IMR-90 (cell line): ENCODE measurements around the gene PGBD1. TPM values are rescaled to one million over a fixed set of nuclear protein-coding genes. Genes with fewer than 3 reads are reported as not detected.
A peak's percentile ranks its signal among the peaks of the same experiment; 100 is the strongest.

Experiments
- ATAC-seq: fragments of 200-7000 bp; cut with Tn5 transposase; 2 replicates; pipeline ENCODE4 v1.9.1; 2020; ENCODE audit warnings: low read depth, mild to moderate bottlenecking, moderate library complexity
- BruUV-seq: library from RNA; stranded (reverse); fragments of 400-500 nt; replicated peaks from 2 replicates; lab custom pipeline; 2021; lab: Mats Ljungman, UMichigan
- CTCF ChIA-PET: fragments of 300-600 bp; formaldehyde crosslinking; extraction: SDS; loops from one replicate; lab custom pipeline; 2021; ENCODE audit warnings: antibody characterized with exemption; lab: Yijun Ruan, JAX
- POLR2A ChIA-PET: fragments of 300-600 bp; sonication (Branson Sonifier 250); formaldehyde crosslinking; loops from one replicate; lab custom pipeline; 2022; ENCODE audit warnings: antibody characterized with exemption; ENCODE audit not compliant: unreplicated experiment; lab: Charles Lee
- DNase-seq: peaks from one replicate; pipeline ENCODE4 v3.0.0; 2013
- H2AFZ ChIP-seq: replicated peaks from 2 replicates; pipeline ENCODE3; 2013; ENCODE audit warnings: low read length, mild to moderate bottlenecking; ENCODE audit not compliant: poor library complexity
- H2AK5ac ChIP-seq: 2 replicates; pipeline ENCODE4 v1.6.1; 2013; ENCODE audit warnings: low read depth, low read length, inconsistent platforms
- H2AK9ac ChIP-seq: replicated peaks from 2 replicates; pipeline ENCODE3; 2013; ENCODE audit warnings: mild to moderate bottlenecking, low read depth, low read length, moderate library complexity; ENCODE audit not compliant: poor library complexity
- H2BK120ac ChIP-seq: 2 replicates; pipeline ENCODE4 v1.6.1; 2013; ENCODE audit warnings: low read depth, low read length, inconsistent platforms
- H2BK15ac ChIP-seq: 3 replicates; pipeline ENCODE4 v1.6.1; 2013; ENCODE audit warnings: low read depth, low read length, inconsistent platforms
- H2BK20ac ChIP-seq: 2 replicates; pipeline ENCODE4 v1.6.1; 2013; ENCODE audit warnings: low read depth, mild to moderate bottlenecking, inconsistent platforms, low read length, moderate library complexity
- H2BK5ac ChIP-seq: 2 replicates; pipeline ENCODE4 v1.6.1; 2013; ENCODE audit warnings: mild to moderate bottlenecking, low read depth, low read length, inconsistent platforms; ENCODE audit not compliant: poor library complexity, severe bottlenecking
- H3K14ac ChIP-seq: replicated peaks from 2 replicates; pipeline ENCODE4 v1.6.1; 2013; ENCODE audit warnings: low read depth, low read length, inconsistent platforms
- H3K18ac ChIP-seq: 2 replicates; pipeline ENCODE4 v1.6.1; 2013; ENCODE audit warnings: low read depth, low read length, control low read depth
- H3K23ac ChIP-seq: 2 replicates; pipeline ENCODE4 v1.6.1; 2013; ENCODE audit warnings: low read depth, low read length, inconsistent platforms
- H3K27ac ChIP-seq: 2 replicates; pipeline ENCODE4 v1.5.1; 2013; ENCODE audit warnings: mild to moderate bottlenecking, control low read depth, low read length; ENCODE audit not compliant: insufficient read depth
- H3K27me3 ChIP-seq: 2 replicates; pipeline ENCODE4 v1.6.1; 2013; ENCODE audit warnings: low read length; ENCODE audit not compliant: control insufficient read depth, insufficient read depth
- H3K36me3 ChIP-seq: 2 replicates; pipeline ENCODE4 v1.6.1; 2013; ENCODE audit warnings: low read length, mixed read lengths; ENCODE audit not compliant: control insufficient read depth, insufficient read depth
- H3K4ac ChIP-seq: 2 replicates; pipeline ENCODE4 v1.6.1; 2013; ENCODE audit warnings: low read depth, low read length, inconsistent platforms
- H3K4me1 ChIP-seq: 2 replicates; pipeline ENCODE4 v1.6.1; 2013; ENCODE audit warnings: low read length, mixed read lengths; ENCODE audit not compliant: control insufficient read depth, insufficient read depth
- H3K4me2 ChIP-seq: 2 replicates; pipeline ENCODE4 v1.6.1; 2013; ENCODE audit warnings: low read depth, mild to moderate bottlenecking, control low read depth, low read length, moderate library complexity
- H3K4me3 ChIP-seq: 2 replicates; pipeline ENCODE4 v1.5.1; 2013; ENCODE audit warnings: low read depth, mild to moderate bottlenecking, control low read depth, low read length, moderate library complexity; ENCODE audit not compliant: insufficient read depth
- H3K56ac ChIP-seq: 2 replicates; pipeline ENCODE4 v1.6.1; 2013; ENCODE audit warnings: low read length, inconsistent platforms; ENCODE audit not compliant: insufficient read depth; ENCODE audit errors: extremely low read depth
- H3K79me1 ChIP-seq, 2 experiments: 2 replicates each; pipeline ENCODE4 v1.6.1; 2013; ENCODE audit warnings: low read length in 2 of 2, inconsistent platforms in 1 of 2, low read depth in 1 of 2
- H3K9ac ChIP-seq: 2 replicates; pipeline ENCODE4 v1.6.1; 2013; ENCODE audit warnings: low read depth, low read length, control low read depth
- H3K9me1 ChIP-seq: 2 replicates; pipeline ENCODE4 v1.6.1; 2013; ENCODE audit warnings: low read length, inconsistent platforms; ENCODE audit not compliant: insufficient read depth
- H3K9me3 ChIP-seq: 2 replicates; pipeline ENCODE4 v1.6.1; 2013; ENCODE audit warnings: low read length; ENCODE audit not compliant: control insufficient read depth, insufficient read depth
- H4K20me1 ChIP-seq: 2 replicates; pipeline ENCODE4 v1.6.1; 2013; ENCODE audit warnings: low read length, inconsistent platforms; ENCODE audit not compliant: insufficient read depth
- H4K5ac ChIP-seq: 2 replicates; pipeline ENCODE4 v1.6.1; 2013; ENCODE audit warnings: mild to moderate bottlenecking, low read depth, low read length, control low read depth
- H4K8ac ChIP-seq, 2 experiments: 2 replicates each; pipeline ENCODE4 v1.6.1; 2013; ENCODE audit warnings: low read depth in 2 of 2, low read length in 2 of 2, control low read depth in 1 of 2, inconsistent platforms in 1 of 2
- H4K91ac ChIP-seq: 2 replicates; pipeline ENCODE4 v1.6.1; 2013; ENCODE audit warnings: low read depth, low read length, inconsistent platforms; ENCODE audit not compliant: insufficient read depth
- BHLHE40 ChIP-seq: fragments of 150-350 bp; IDR thresholded peaks from 2 replicates; pipeline ENCODE4 v1.6.1; 2016; ENCODE audit warnings: mild to moderate bottlenecking, low read depth, low read length
- CEBPB ChIP-seq: IDR thresholded peaks from 2 replicates; pipeline ENCODE4 v1.6.1; 2012; ENCODE audit warnings: low read depth, low read length, improper control_type of control experiment
- CHD1 ChIP-seq: IDR thresholded peaks from 2 replicates; pipeline ENCODE4 v1.6.1; 2012; ENCODE audit warnings: low read depth, low read length, improper control_type of control experiment
- POLR2A ChIP-seq: IDR thresholded peaks from 2 replicates; pipeline ENCODE4 v1.6.1; 2012; ENCODE audit warnings: mild to moderate bottlenecking, low read depth, low read length
- RAD21 ChIP-seq: IDR thresholded peaks from 2 replicates; pipeline ENCODE4 v1.6.1; 2012; ENCODE audit warnings: low read length, improper control_type of control experiment
- RCOR1 ChIP-seq: IDR thresholded peaks from 2 replicates; pipeline ENCODE4 v1.6.1; 2012; ENCODE audit warnings: mild to moderate bottlenecking, low read length, improper control_type of control experiment; ENCODE audit not compliant: insufficient replicate concordance
- RFX5 ChIP-seq: IDR thresholded peaks from 2 replicates; pipeline ENCODE4 v1.8.0; 2012; ENCODE audit warnings: low read depth, mild to moderate bottlenecking, low read length, moderate library complexity
- SMC3 ChIP-seq: fragments of 150-350 bp; IDR thresholded peaks from 2 replicates; pipeline ENCODE4 v1.6.1; 2016; ENCODE audit warnings: low read depth, mild to moderate bottlenecking, antibody characterized with exemption, low read length, moderate library complexity
- WGBS, 2 experiments: methylation state at CpG; one replicate each; pipeline versions ENCODE4 v1.1.5 to v1.1.7; 2013; ENCODE audit warnings: missing lambda C conversion rate in 2 of 2; ENCODE audit not compliant: insufficient read length in 1 of 2; ENCODE audit errors: extremely low coverage in 2 of 2; 5-methylcytosine and 5-hydroxymethylcytosine counted together
- dilution Hi-C: fragments of 300-500 bp; cut with HindIII; formaldehyde crosslinking; loops from one replicate; pipeline ENCODE4 v1.14.3; 2018; ENCODE audit warnings: low sequenced_read_pairs; ENCODE audit not compliant: unreplicated experiment
- in situ Hi-C: fragments of 300-500 bp; cut with MboI; formaldehyde crosslinking; loops from 3 replicates; pipeline ENCODE4 v1.14.3; 2019; ENCODE audit warnings: low sequenced_read_pairs, inconsistent platforms, mixed read lengths
- intact Hi-C: fragments of 100-400 bp; cut with micrococcal nuclease; formaldehyde crosslinking; loops from 2 replicates; pipeline ENCODE4 v1.10.0; 2022
- polyA plus RNA-seq, 3 experiments: library from polyadenylated mRNA; depleted of rRNA; stranded (reverse); fragments of >200 nt; gene quantifications; 2 replicates each; pipeline ENCODE4 v1.2.3, GENCODE V29; 2012; ENCODE audit warnings: low replicate concordance in 1 of 3
- total RNA-seq: library from RNA; depleted of rRNA; stranded (reverse); fragments of >200 nt; gene quantifications from 2 replicates; pipeline ENCODE4 v1.2.3, GENCODE V29; 2012

PGBD1 gene
- total and polyA plus RNA-seq, 2 of the 4 experiments (the other 2 are of a cell fraction): 3.9 to 6.3 TPM

DNA sequence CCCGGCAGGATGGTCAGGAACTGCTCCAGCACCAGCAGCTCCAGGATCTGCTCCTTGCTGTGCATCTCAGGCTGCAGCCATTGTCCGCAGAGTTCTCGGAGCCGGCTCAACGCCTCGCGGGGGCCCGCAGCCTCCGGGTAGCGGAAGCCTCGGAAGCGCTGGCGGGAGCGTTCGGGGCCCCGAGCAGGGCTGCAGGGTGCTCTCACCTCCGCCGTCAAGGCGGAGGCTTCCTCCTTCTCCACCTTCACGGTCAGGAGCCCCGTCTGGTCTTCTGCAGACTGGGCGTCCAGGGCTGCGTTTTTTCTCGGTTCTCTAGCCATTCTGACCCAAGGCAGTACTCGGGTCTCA, 29.7 kb upstream of the PGBD1 start:
- H3K9me1 ChIP-seq: 0 out of 2 replicates have a peak, but pooled peaks cover 3% of the 10 kb centered on the region
- no peak overlapping the region for H2BK15ac ChIP-seq
- peak overlapping the region; percentile 96 to 97 for H4K8ac ChIP-seq
- H3K4ac ChIP-seq: peak overlapping the region; percentile 82
- BruUV-seq: no TSS peak
- ATAC-seq: peak; percentile 59
- H3K14ac ChIP-seq: peak overlapping the region; percentile 78; the same call in 1 of the 2 replicates
- peak overlapping the region; percentile 78 for H3K9ac ChIP-seq
- H4K91ac ChIP-seq: peak overlapping the region; percentile 83
- H3K23ac ChIP-seq: no peak overlapping the region; the same call in 1 of the 2 replicates
- H2BK120ac ChIP-seq: no peak overlapping the region
- peak overlapping the region; percentile 58 for H3K4me3 ChIP-seq
- DNase-seq: peak; percentile 1
- H3K27me3 ChIP-seq: no peaks in the 10 kb centered on the region
- H2BK5ac ChIP-seq: peak overlapping the region; percentile 7
- ChIA-PET POLR2A (interaction anchor here (1.2 kb wide), 1 partner anchor 16 kb away, joined by 6 read pairs; the partner anchor contains the start of gene ZSCAN26), CTCF (no interaction called here)
- H4K20me1 ChIP-seq: no peaks in the 10 kb centered on the region
- TF ChIP-seq BHLHE40: no peak
- no peak for TF ChIP-seq RFX5
- TF ChIP-seq RAD21: no peak
- no peak for TF ChIP-seq SMC3
- no peak for TF ChIP-seq CHD1
- no peak for TF ChIP-seq RCOR1
- no peak for TF ChIP-seq CEBPB
- no peak for TF ChIP-seq POLR2A
- in situ Hi-C loops: no loop called here
- intact Hi-C loops: loop anchor here (1.0 to 5.0 kb wide), 4 partner anchors 15 to 106 kb away; partner anchors contain the start of genes PGBD1 and ZSCAN9
- peaks cover 7% of the 10 kb centered on the region for H3K4me1 ChIP-seq
- 0 out of 2 replicates have a peak overlapping the region, but pooled peaks have one; percentile 42 for H3K56ac ChIP-seq
- H3K9me3 ChIP-seq: no peaks in the 10 kb centered on the region
- H3K4me2 ChIP-seq: peak overlapping the region; percentile 60
- H2AK5ac ChIP-seq: no peak overlapping the region; the same call in 1 of the 2 replicates
- dilution Hi-C loops: no loop called here
- H3K27ac ChIP-seq: peak overlapping the region; percentile 46
- H4K5ac ChIP-seq: peak overlapping the region; percentile 34
- H2AK9ac ChIP-seq: peak overlapping the region; percentile 88
- H2BK20ac ChIP-seq: no peak overlapping the region
- no peak overlapping the region for H3K18ac ChIP-seq
- H2AFZ ChIP-seq: peak overlapping the region; percentile 94
- H3K36me3 ChIP-seq: peaks cover 10% of the 10 kb centered on the region
- 0% methylated on average over 13 of the region's 25 CpGs; no CpG with 5 or more reads in 1 of the 2 experiments for WGBS, 2 experiments
- peaks cover 7 to 24% of the 10 kb centered on the region in 2 experiments for H3K79me1 ChIP-seq
